ENCODE measurements around the gene STAB2.

Gene STAB2

DNA sequence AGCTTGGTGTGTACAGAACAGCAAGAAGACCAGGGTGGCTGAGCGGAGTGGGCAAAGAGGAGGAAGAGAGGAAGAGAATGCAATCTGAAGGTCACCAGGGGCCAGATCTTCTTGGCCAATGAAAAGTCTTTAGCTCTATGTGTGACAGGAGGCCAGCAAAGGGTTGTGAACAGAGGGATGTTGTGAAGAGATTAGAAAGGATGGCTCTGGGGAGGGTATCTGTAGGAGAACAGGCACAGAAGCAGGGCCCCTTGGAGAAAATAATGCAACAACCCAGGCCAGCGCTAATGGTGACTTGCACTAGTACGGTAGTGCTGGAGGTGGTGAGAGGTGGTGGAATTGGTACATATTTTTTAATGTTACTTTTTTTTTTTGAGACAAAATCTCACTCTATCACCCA lies 156.7 kb downstream of the STAB2 start:
- no peak for DNase-seq (ENCODE audit: low read depth in 3 of 3)

DNA sequence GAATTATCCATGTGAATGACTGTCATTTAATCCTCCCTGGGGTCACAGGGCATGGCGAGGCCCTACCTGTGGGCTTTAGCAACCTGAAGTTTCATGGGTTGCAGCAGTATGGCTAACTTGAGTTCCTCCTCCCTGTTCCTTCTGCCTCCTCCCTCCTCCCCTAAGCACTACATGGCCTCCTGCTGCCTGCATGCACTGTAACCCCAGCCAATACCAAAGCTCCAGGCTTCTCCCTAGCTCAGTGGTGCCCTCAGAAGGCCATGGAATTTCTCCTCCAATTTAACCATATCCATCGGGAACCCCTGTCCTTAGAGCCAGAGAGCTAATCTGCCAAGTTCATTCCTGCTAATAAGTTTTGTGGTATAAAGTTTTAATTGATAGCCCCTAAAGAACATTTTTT lies 158.9 kb downstream of the STAB2 start:
- DNase-seq (ENCODE audit: low read depth in 3 of 3): no peak

DNA sequence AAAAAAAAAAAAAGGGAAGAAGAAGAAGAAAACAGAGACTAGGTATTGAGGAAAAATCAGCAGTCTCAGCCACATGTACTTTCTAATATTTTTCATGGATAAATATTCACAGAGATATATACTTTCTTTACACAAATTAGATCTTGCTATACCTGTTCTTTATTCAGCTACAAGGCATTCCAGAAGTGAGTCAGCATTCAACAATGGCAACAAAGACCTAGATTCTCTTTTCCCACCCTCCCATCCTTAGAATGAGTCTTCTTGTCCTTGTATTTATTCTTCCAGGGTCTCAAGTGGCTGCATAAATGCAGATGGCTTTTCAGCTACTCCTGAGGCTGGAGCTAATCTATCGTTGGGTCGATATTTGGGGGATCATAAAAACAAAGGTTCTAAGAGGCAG lies 160.9 kb downstream of the STAB2 start:
- no peak for DNase-seq (ENCODE audit: low read depth in 3 of 3)

DNA sequence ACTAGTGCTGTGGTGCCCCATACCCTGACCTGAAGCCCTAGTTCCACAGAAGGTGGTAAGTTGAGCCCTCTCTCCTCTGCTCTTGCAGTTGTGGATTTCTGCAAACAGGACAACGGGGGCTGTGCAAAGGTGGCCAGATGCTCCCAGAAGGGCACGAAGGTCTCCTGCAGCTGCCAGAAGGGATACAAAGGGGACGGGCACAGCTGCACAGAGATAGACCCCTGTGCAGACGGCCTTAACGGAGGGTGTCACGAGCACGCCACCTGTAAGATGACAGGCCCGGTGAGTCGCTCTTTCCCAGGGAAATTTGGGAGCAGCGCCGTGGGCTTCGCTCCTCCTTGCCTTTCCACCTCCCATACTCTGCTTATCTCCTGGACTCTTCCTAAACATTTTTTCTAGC lies 161.8 kb downstream of the STAB2 start:
- no peak for DNase-seq (ENCODE audit: low read depth in 3 of 3)

DNA sequence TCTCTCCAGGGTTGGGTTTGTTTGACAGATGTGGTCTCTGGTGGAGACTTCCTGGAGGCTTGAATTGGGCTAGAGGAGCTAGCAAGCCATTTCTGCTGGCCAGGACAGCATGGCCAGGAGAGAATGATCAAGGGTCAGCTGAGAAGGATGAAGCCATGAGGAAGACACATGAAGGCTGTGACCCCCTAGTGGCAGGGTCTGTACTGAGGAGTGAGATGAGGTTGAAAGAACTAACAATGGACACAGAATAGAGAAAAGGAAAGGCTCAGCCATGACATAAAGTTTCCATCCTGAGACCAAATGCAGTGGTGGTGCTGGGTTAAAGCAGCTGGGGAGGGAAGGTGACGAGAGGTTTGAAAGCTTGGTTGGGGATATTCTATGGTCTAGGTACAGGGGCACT lies 164.1 kb downstream of the STAB2 start:
- no peak for DNase-seq (ENCODE audit: low read depth in 3 of 3)

DNA sequence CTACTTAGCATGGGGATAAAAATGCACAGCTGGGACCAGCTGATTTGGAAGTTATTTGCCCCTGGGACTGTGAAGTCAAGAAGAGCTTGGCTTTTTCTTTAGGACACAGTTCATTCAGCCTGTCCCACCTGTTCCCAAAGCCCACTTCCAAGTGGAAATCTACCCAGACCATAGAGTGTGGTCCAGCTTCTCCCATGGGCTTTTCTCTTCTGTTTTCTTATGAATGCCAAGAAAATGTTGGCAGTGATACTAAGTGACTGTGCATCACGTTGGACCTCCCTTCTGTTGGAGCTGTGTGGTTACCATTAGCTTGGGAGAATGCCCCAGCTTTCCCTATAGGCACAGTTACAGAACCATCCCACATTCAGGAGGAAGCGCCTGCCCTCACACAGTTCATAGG lies 164.5 kb downstream of the STAB2 start:
- no peak for DNase-seq (ENCODE audit: low read depth in 3 of 3)

DNA sequence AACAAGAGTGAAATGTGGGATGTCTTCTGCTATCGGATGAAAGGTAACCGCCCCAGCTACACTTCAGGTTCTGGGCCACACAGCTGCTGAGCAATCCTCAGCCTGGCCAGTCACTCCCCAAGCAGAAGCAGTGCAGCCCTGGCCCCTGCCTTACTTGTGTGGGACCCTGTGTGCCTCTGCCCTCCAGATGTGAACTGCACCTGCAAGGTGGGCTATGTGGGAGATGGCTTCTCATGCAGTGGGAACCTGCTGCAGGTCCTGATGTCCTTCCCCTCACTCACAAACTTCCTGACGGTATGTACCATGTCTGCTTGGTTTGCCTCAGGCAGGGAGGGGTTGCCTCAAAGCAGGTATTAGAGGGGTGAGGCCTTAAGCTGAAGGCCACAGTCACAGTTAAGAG lies 168.4 kb downstream of the STAB2 start:
- no peak for DNase-seq (ENCODE audit: low read depth in 3 of 3)

DNA sequence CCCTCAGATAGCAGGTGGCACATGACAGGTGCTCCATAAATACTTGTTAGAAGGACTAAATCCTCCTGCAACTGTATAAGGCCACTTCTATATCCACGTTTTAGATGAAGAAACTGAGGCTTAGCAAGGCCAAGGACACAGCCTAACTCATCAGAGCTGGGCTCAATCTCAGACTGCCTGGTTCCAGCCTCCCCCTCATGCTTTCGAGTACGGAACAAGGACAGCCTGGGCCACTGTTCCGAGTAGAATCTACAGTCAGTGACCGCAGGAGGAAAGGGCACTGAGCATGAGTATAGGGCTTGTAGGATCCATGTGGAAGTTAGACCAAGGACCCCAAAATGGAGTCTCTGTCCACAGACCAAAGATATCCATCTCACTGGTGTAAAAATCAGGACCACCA lies 169.4 kb downstream of the STAB2 start:
- DNase-seq (ENCODE audit: low read depth in 3 of 3): no peak

DNA sequence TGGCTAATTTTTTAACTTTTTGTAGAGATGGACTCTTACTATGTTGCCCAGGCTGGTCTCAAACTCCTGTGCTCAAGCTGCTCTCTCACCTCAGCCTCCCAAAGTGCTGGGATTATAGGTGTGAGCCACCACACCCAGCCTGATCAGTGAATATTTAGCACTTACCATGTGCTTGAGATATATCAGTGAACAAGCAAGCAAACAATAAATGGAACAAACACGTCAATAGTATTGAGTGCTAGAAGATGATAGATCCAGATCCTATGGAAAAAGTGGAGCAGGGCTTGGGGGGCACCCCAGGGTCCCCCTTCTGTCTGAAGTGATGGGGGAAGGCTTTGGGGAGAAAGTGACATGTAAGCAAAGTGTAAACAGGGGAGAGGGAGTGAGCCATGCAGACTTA lies 170.2 kb downstream of the STAB2 start:
- DNase-seq (ENCODE audit: low read depth in 3 of 3): no peak

DNA sequence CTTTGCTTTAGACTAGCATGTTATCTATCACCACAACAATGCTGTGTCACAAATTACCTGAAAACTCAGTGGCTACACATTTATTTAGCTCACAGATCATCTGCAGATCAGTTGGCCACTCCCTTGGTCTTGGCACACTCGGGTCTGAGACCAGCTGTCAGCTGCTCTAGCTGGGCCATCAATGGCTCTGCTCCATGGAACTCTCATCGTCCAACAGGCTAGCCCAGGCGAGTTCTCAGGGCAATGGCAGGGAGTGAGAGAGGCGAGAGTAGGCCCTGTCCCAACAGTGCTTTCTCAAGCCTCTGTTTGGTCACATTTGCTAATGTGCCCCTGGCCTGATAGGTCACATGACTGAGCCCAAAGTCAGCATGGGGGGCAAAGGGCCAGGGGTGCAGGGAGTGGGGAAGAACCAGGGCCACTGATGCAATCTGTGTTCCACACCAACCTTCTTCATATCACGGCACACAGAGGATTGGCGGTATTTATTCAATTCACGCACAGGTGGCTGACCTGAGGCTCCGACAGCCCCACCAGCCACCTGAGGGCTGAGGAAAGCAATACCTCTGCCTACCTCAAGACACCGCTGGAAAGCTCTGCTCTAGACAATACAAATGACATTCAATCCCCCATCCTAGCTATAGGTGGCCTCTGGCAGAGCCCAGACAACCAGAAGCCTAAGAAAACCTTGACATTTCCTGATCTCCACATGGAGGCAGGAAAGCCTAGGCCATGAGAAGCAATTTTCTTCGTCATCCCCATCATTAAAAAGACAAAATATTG lies 171.4 kb downstream of the STAB2 start:
- no peak for DNase-seq (ENCODE audit: low read depth in 3 of 3)

DNA sequence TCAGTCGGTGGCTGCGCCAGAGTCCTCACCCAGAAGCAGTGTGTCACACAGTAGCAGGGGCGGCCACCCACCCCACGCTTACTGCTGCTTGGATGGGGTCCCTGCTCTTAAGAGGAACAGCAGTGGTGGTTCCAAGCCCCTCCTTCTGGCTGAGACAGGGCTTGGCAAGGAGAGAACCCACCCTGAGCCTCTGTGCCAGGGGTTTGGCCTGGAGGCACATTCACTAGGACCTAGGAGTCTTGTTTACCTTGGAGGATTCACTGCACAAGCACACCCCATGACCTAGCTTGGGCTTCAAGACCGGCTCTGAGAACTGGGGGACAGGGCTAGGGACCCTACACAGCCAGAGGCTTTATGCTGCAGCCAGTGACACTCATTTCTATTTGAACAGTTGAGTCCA lies 175.4 kb downstream of the STAB2 start:
- no peak for DNase-seq (ENCODE audit: low read depth in 3 of 3)

DNA sequence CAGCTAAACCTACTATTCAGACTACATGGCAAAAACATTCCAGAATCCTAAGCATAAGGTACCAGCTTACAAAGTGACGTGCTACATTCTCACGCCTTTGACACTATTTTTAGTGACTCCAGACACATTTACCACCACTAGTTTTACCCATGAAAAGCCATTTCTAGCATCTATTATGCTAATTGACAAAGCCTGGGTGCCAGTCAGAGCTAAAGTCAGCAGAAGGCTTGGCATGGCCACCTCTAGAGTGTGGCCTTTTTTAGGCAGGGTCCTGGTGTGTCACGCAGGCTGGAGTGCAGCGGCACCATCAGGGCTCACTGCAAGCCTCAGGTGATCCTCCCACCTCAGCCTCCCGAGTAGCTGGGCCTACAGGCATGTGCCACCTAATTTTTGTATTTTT lies 178.2 kb downstream of the STAB2 start:
- no peak for DNase-seq (ENCODE audit: low read depth in 3 of 3)

DNA sequence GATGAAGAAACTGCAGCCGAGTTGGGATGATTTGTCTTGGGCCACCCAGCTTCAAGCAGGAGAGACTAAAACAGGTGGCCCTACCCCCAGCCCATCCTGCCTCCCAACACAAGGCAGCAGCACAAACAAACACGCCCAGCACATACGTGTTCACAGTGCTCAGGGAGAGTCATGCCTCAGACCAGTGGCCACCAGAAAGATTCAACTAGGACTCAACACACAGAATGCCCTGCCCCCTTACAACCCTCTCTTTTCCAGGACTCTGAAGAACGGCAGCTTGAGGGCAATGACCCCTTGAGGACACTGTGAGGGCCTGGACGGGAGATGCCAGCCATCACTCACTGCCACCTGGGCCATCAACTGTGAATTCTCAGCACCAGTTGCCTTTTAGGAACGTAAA lies 179.0 kb downstream of the STAB2 start:
- no peak for DNase-seq (ENCODE audit: low read depth in 3 of 3)

DNA sequence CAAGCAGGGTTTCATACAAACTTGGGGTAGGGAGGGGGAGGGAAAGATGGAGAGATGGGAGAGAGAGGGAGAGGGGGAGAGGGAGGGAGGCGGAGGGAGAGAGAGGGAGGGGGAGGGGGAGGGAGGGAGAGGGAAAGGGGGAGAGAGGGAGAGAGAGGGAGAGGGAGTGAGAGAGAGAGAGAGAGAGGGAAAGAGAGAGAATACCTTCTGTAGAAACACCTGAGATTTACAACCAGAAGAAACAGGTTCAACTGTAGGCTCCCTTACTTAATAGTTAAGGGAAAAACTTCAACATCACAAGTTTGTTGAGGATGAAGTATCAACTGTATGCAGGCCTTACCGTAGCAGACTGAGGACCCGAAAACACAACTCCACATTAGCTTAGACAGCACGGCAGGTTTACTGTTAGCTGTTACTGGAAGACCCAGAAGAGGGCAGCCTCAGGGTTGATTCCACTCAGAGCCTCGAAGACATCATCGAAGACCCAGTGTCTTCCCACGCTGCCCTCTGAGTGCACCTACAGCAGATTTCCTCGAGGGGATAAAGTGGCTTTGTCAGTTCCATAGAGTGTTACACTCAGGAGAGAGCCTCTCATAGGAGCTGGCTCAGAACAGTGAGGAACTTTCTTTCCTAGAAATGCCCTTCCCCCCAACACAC lies 181.5 kb downstream of the STAB2 start:
- no peak for DNase-seq (ENCODE audit: low read depth in 3 of 3)

DNA sequence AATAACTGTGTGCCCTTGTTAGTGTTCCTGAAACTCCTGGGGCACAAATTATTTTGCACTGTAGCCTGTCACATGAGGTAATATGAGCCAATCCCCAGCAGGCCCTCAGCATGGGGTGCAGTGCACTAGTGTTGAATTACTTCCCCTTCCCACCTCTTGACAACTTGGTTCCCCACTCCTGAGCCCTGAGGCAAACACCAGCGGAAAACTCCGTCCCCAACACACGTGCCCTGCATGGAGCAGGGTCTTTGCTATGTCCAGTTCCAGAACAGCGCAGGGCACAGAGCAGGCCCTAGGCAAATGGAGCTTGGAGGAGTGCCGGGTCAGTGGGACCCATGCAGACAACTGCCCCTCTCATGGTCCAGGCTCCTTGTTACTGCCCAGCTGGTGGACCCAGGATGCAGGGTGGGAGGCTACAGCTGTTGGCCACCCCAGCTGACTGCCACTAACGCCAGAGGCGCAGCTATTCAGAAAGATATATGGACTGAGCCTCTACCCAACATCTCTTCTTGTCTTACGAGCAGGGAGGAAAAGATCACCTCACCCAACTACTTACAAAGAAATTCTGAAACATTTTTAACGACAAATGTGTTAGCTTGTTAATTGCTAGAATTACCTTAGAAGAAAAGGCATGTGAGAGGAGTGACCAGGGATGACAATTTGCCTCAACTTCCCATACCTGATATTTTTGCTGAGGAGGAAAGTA lies 182.3 kb downstream of the STAB2 start:
- no peak for DNase-seq (ENCODE audit: low read depth in 3 of 3)

DNA sequence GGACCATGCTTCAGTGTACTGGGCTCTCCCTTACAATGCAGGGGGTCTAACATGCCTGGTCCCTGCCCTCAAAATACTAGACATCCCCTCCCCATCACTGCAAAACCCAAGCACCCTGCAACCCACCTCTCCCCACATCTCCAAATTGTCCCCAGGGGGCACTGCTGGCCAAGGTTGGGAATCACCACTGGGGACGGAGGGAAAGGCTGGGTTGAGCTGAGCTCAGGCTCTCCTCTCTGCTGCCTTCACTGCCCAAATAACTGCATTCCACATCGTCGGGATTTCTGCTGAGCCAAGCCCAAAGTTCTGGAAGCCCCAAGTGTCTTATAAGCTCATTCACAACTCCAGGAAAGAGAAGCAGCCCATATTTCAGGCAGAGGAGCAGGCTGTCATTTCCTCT lies 184.4 kb downstream of the STAB2 start:
- DNase-seq (ENCODE audit: low read depth in 3 of 3): no peak

DNA sequence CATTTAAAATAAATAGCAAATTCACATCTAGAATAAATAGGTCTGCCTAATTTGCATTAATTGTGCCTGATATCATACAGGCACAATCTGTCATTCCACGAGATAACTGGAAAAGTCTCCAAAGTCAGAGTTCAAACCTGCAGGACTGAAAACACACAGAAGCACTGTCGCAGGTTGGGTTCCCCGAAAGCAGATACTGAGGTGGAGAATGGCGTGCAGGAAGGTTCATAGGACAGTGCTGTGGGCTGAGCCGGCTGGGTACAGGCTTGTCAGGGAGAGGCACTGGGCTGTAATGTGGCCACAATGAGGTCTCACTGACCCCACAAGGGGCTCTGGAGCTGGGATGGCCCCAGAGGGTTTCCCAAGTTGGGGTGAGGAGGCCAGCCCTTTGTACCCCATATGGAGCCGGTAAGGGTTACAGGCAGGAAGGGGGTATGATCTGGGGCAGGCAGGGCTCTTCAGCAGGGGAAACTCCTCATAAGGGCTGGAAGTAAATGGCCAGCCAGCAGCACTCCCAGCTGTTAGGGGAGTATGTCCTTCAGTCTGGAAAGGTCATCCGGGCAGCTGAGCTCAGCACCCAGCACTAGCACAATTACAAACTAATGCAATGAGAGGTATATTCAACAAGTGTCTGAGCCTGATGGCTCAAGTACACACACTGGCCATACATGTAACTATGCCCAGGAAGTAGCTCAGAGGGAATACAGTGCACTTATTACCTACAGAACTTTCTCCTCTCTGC lies 185.5 kb downstream of the STAB2 start:
- no peak for DNase-seq (ENCODE audit: low read depth in 3 of 3)

DNA sequence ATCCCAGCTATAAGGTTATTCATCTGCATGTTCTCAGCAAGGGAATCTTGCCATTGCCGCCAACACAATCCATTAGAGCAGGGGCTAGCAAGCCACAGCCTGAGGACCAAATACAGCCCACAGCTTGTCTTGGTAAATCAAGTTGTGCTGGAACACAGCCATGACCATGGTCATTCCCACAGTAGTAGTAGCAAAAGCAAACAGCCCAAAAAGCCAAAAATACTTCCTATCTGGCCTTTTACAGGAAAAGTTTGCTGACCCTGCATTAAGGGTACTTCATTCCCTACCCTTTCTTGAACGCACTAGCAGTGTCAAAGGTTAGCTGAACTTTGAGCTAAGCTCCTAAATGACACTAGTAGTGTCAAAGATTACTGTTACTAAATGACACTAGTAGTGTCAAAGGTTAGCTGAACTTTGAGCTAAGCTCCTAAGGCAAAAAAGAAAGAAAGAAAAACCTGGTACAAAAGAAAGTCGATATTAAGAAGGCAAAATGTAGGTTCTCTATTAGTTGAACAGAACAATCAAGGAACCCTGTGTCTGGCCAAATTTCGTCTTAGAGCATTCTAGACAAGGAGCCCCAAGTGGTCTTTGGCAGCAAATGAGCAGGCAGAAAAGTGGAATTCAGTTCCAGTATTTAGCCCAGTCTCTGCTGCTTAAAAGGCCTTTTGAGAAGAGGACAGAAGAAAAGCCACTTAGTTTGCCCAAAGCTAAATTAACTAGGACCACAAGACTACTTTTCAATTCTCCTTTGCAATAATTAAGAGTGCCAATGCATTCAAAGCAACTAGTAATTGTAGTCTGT lies 186.2 kb downstream of the STAB2 start:
- no peak for DNase-seq (ENCODE audit: low read depth in 3 of 3)

DNA sequence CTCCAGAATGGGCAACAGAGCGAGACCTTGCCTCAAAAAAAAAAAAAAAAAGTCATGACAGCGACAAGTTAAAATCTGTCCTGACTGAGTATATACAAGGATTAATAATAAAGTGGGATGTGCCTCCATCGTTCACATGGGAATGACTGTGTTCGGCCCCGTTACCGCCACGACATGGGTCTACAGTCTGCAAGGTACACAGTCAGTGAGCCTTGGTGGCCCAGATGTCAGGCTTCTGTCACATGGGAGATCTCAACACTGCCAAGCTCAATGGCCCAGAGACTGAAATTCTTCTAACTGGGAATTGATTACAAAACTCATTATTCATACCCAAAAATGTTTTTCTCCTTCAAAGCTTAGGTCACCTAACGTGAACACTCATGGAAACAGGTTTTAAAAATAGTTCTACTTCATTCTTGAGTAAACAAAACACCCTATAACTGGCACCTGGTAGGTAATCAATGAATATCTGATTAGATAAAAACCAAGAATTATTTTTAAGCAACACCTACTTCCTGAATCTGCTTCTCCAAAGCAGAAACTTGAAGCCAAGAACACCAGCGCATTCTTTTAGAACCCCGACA lies 188.0 kb downstream of the STAB2 start:
- DNase-seq (ENCODE audit: low read depth in 3 of 3): no peak

DNA sequence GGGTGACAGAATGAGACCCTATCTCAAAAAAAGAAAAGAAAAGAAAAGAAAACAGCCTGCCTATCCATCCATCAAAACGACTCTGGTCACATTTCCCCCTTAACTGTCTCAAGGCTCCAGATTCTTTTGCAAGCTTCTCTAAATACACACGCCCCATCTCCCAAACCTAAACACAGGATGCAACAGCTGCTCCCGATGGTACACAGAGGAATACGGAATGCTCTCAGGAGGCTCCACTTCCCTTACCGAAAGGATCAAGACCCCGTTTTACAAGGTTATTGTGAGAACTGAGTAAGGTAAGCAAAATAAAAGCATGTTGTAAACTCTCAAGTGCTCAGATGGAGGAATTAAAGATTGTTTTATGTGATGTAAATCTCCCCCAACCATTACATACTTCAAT lies 191.7 kb downstream of the STAB2 start:
- no peak for DNase-seq (ENCODE audit: low read depth in 3 of 3)

DNA sequence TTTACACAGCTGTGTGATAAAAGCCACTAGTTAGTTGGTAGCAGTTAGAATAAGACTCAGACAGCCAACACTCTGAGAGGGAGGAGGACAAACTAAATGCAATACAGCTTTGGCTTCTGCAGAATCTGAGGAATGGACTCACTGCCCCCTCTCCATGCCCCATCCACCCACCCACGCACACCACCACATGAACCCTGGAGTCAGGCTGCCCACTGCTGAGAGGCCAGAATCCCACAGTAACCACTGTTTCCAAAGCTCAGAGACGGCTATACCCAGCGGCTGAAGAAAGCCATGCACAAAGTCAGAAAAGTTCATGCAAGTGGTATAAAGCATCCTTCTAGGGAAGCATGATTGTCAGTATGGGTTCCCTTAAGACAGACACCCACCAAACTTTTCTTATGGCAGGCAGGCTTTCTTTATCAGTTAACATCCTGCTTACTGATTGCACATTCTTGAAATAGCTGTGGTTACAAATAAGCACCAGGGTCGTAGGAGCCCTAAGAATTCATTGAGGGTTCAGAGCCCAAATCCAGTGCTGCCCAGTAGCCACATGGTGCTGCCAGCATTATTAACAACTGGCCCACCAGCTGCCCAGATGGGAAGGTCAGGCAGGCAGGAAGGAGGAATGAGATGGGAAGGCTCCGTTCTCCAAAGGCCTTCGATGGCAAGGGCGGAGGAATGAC lies 192.5 kb downstream of the STAB2 start:
- no peak for DNase-seq (ENCODE audit: low read depth in 3 of 3)
